Neural progenitor cell (in vitro differentiated cells): Measurements from ENCODE around the gene FOLR1. TPM values are rescaled to one million over a fixed set of nuclear protein-coding genes. Genes with fewer than 3 reads are reported as not detected.

Experiments
- DNase-seq: peaks from one replicate; pipeline ENCODE4 v3.0.0-alpha.2; 2016; ENCODE audit warnings: low spot score
- H2AFZ ChIP-seq: fragments of 200-600 bp; sonication (generic); replicated peaks from 2 replicates; pipeline ENCODE4 v1.6.1; 2016; ENCODE audit warnings: antibody characterized with exemption
- H3F3A ChIP-seq: fragments of 200-600 bp; sonication (generic); 2 replicates; pipeline ENCODE4 v1.6.1; 2016; ENCODE audit warnings: antibody characterized with exemption, low read depth
- H3K27ac ChIP-seq: fragments of 200-600 bp; sonication (generic); 2 replicates; pipeline ENCODE4 v1.5.1; 2016; ENCODE audit warnings: mild to moderate bottlenecking
- H3K27me3 ChIP-seq: fragments of 200-600 bp; sonication (generic); 2 replicates; pipeline ENCODE4 v1.6.1; 2016; ENCODE audit warnings: mild to moderate bottlenecking, moderate library complexity
- H3K36me3 ChIP-seq: fragments of 200-600 bp; sonication (generic); 2 replicates; pipeline ENCODE4 v1.5.1; 2016
- H3K4me1 ChIP-seq: fragments of 200-600 bp; sonication (generic); 2 replicates; pipeline ENCODE4 v1.6.1; 2016; ENCODE audit warnings: mixed run types
- H3K4me2 ChIP-seq: fragments of 200-600 bp; sonication (generic); 2 replicates; pipeline ENCODE4 v1.6.1; 2016
- H3K4me3 ChIP-seq: fragments of 200-600 bp; sonication (generic); 2 replicates; pipeline ENCODE4 v1.5.1; 2016
- H3K79me2 ChIP-seq: fragments of 200-600 bp; sonication (generic); 2 replicates; pipeline ENCODE4 v1.6.1; 2016; ENCODE audit warnings: low read depth
- H3K9ac ChIP-seq: fragments of 200-600 bp; sonication (generic); 2 replicates; pipeline ENCODE4 v1.6.1; 2016
- H3K9me3 ChIP-seq: fragments of 200-600 bp; sonication (generic); 2 replicates; pipeline ENCODE4 v1.5.1; 2016; ENCODE audit warnings: low read depth
- H4K20me1 ChIP-seq: fragments of 200-600 bp; sonication (generic); 2 replicates; pipeline ENCODE4 v1.6.1; 2016; ENCODE audit warnings: low read depth
- H3K27ac Mint-ChIP-seq: 3 replicates; pipeline ENCODE4 v1.8.0; 2021; ENCODE audit warnings: mixed read lengths
- H3K27me3 Mint-ChIP-seq: 2 replicates; pipeline ENCODE4 v1.8.0; 2022; ENCODE audit warnings: low read depth, mild to moderate bottlenecking, inconsistent platforms, moderate library complexity, mixed read lengths; ENCODE audit not compliant: insufficient read depth
- H3K36me3 Mint-ChIP-seq: 3 replicates; pipeline ENCODE4 v1.8.0; 2021; ENCODE audit warnings: mixed read lengths
- H3K4me1 Mint-ChIP-seq: 3 replicates; pipeline ENCODE4 v1.8.0; 2021; ENCODE audit warnings: mixed read lengths
- H3K4me3 Mint-ChIP-seq: 3 replicates; pipeline ENCODE4 v1.8.0; 2021; ENCODE audit warnings: mild to moderate bottlenecking, moderate library complexity, mixed read lengths
- H3K9me3 Mint-ChIP-seq: 3 replicates; pipeline ENCODE4 v1.8.0; 2020; ENCODE audit warnings: mixed read lengths
- CTCF ChIP-seq: fragments of 200-600 bp; sonication (generic); IDR thresholded peaks from 2 replicates; pipeline ENCODE4 v1.5.1; 2017; ENCODE audit warnings: antibody characterized with exemption, mild to moderate bottlenecking
- EZH2 ChIP-seq: fragments of 200-600 bp; sonication (generic); IDR thresholded peaks from 2 replicates; pipeline ENCODE4 v1.6.1; 2017; ENCODE audit warnings: antibody characterized with exemption, mild to moderate bottlenecking, moderate library complexity
- EZH2phosphoT487 ChIP-seq: fragments of 200-600 bp; sonication (generic); IDR thresholded peaks from 2 replicates; pipeline ENCODE4 v1.6.1; 2017; ENCODE audit warnings: antibody characterized with exemption
- total RNA-seq: library from RNA; depleted of rRNA; stranded (reverse); fragments of >200 nt; gene quantifications from 2 replicates; pipeline ENCODE4 v1.2.3, GENCODE V29; 2015; ENCODE audit warnings: low replicate concordance

Gene FOLR1
- total RNA-seq, 1 donor from 2014 or later, result 3.6 TPM

GRCh38 chr11:72188267-72188666 is 3.7 kb upstream of the FOLR1 start:
- no peaks in the 10 kb centered on the region for H3K27me3 ChIP-seq
- Mint-ChIP-seq H3K9me3 (no peaks in the 10 kb centered on the region), H3K36me3 (no peaks in the 10 kb centered on the region), H3K4me3 (no peak overlapping the region), H3K4me1 (peaks cover 24% of the 10 kb centered on the region), H3K27me3 (peaks cover 4% of the 10 kb centered on the region), H3K27ac (no peak overlapping the region)
- no peak overlapping the region for H3K9ac ChIP-seq
- no peak overlapping the region for H3K27ac ChIP-seq
- H3K4me1 ChIP-seq, result peaks cover 32% of the 10 kb centered on the region
- no peaks in the 10 kb centered on the region for H3K9me3 ChIP-seq
- H3K36me3 ChIP-seq, result no peaks in the 10 kb centered on the region
- no peak for DNase-seq
- H3K79me2 ChIP-seq, result no peaks in the 10 kb centered on the region
- H3K4me2 ChIP-seq, result no peak overlapping the region
- H4K20me1 ChIP-seq, result no peaks in the 10 kb centered on the region
- no peak for TF ChIP-seq EZH2phosphoT487
- TF ChIP-seq EZH2, result no peak
- no peak for TF ChIP-seq CTCF
- no peaks in the 10 kb centered on the region for H3F3A ChIP-seq
- no peak overlapping the region for H3K4me3 ChIP-seq
- H2AFZ ChIP-seq, result no peak overlapping the region

GRCh38 chr11:72189455-72190250 is 2.3 kb upstream of the FOLR1 start:
- Mint-ChIP-seq H3K27me3 (peaks cover 5% of the 10 kb centered on the region), H3K9me3 (no peaks in the 10 kb centered on the region), H3K36me3 (no peaks in the 10 kb centered on the region), H3K4me3 (no peak overlapping the region), H3K4me1 (peaks cover 24% of the 10 kb centered on the region), H3K27ac (peak overlapping the region; percentile 92)
- no peak overlapping the region for H3K27ac ChIP-seq
- H3K4me3 ChIP-seq, result no peak overlapping the region
- no peaks in the 10 kb centered on the region for H3K9me3 ChIP-seq
- H3K79me2 ChIP-seq, result no peaks in the 10 kb centered on the region
- H2AFZ ChIP-seq, result peak overlapping the region; percentile 54
- peak; percentile 14 for DNase-seq
- TF ChIP-seq CTCF (no peak), EZH2phosphoT487 (no peak), EZH2 (no peak)
- no peaks in the 10 kb centered on the region for H3K27me3 ChIP-seq
- H3K4me2 ChIP-seq, result no peak overlapping the region
- H3F3A ChIP-seq, result no peaks in the 10 kb centered on the region
- H3K36me3 ChIP-seq, result no peaks in the 10 kb centered on the region
- no peaks in the 10 kb centered on the region for H4K20me1 ChIP-seq
- peaks cover 32% of the 10 kb centered on the region for H3K4me1 ChIP-seq
- no peak overlapping the region for H3K9ac ChIP-seq

GRCh38 chr11:72190631-72191071 is 1.3 kb upstream of the FOLR1 start:
- no peak overlapping the region for H3K9ac ChIP-seq
- no peaks in the 10 kb centered on the region for H3K9me3 ChIP-seq
- Mint-ChIP-seq H3K27ac (peak overlapping the region; percentile 88), H3K4me1 (peaks cover 24% of the 10 kb centered on the region), H3K4me3 (no peak overlapping the region), H3K36me3 (no peaks in the 10 kb centered on the region), H3K9me3 (no peaks in the 10 kb centered on the region), H3K27me3 (peaks cover 5% of the 10 kb centered on the region)
- H3K27ac ChIP-seq, result no peak overlapping the region
- H3K4me2 ChIP-seq, result no peak overlapping the region
- no peaks in the 10 kb centered on the region for H3F3A ChIP-seq
- H4K20me1 ChIP-seq, result no peaks in the 10 kb centered on the region
- peak overlapping the region; percentile 17 for H2AFZ ChIP-seq
- no peaks in the 10 kb centered on the region for H3K27me3 ChIP-seq
- no peaks in the 10 kb centered on the region for H3K36me3 ChIP-seq
- TF ChIP-seq EZH2 (no peak), EZH2phosphoT487 (no peak), CTCF (no peak)
- H3K4me1 ChIP-seq, result peaks cover 32% of the 10 kb centered on the region
- peak; percentile 39 for DNase-seq
- H3K4me3 ChIP-seq, result no peak overlapping the region
- H3K79me2 ChIP-seq, result no peaks in the 10 kb centered on the region
